Transverse colon (tissue), 4 donors: ENCODE data around the gene SEPHS2.

Experiments
- POLR2AphosphoS5 ChIP-seq, 3 donors: sonication (generic); formaldehyde crosslinking; IDR thresholded peaks; one replicate each; pipeline ENCODE4 v1.6.1; 2016; ENCODE audit warnings: antibody characterized with exemption in 3 of 3
- TF ChIP-seq, protein P1 (sequence below), 5 experiments: fragments of 200-600 bp in 3 of 5; fragments of 450-650 bp in 2 of 5; sonication (generic) in 3 of 5; IDR thresholded peaks; 1 replicate in 2 of 5; 2 replicates in 3 of 5; pipeline ENCODE4 v1.5.1; 2016 to 2017; ENCODE audit warnings: antibody characterized with exemption in 5 of 5, inconsistent platforms in 3 of 5, mild to moderate bottlenecking in 2 of 5, moderate library complexity in 1 of 5

DNA sequence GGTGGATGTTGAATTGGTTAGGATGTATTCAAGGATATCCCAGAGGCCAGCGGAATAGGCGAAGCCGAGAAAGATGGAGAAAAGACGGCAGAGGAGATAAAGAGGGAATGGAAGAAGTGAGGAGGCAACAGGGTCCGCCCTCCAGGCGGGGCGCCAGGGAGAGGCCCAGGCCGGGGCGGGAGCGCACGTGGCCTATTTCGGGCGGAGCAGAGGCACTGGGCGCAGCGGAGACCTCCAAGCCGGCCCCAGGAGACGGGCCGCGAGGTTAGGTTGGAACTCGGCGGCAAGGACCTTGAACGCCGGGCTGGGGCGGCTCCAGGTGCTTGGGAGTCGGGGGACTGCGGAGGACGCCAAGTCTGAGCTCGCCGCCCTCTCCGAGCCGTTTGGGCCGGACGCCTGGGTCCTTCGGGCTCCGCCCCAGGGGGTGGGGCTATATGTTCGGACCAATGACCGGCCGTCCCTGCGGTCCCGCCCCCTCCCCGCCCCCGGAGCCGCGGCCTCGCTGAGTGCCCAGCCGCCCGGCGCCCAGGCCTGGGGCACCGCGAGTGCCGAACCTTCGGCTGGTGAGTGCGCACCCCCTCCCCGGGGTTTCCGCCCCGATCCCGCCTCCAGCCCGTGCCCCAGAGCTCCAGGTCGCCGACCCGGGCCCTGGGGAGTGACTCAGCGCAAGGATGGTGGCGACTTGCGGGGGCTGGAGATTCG lies 38.4 kb downstream of the SEPHS2 start, which contains the start of gene ZNF771:
- TF ChIP-seq, protein P1, sequence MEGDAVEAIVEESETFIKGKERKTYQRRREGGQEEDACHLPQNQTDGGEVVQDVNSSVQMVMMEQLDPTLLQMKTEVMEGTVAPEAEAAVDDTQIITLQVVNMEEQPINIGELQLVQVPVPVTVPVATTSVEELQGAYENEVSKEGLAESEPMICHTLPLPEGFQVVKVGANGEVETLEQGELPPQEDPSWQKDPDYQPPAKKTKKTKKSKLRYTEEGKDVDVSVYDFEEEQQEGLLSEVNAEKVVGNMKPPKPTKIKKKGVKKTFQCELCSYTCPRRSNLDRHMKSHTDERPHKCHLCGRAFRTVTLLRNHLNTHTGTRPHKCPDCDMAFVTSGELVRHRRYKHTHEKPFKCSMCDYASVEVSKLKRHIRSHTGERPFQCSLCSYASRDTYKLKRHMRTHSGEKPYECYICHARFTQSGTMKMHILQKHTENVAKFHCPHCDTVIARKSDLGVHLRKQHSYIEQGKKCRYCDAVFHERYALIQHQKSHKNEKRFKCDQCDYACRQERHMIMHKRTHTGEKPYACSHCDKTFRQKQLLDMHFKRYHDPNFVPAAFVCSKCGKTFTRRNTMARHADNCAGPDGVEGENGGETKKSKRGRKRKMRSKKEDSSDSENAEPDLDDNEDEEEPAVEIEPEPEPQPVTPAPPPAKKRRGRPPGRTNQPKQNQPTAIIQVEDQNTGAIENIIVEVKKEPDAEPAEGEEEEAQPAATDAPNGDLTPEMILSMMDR (IDR thresholded peaks at IDR 0.05) = peak in 2 of 5 experiments; percentile 24 to 31
- TF ChIP-seq POLR2AphosphoS5 (IDR thresholded peaks at IDR 0.05) = peak in 2 of 3 donors; percentile 45 to 70
